K562 (cell line): ENCODE data around the gene HINT3. TPM values are rescaled to one million over a fixed set of nuclear protein-coding genes. Genes with fewer than 3 reads are reported as not detected.

Experiments
- ARID4B ChIP-seq: sonication (generic); formaldehyde crosslinking; IDR thresholded peaks from 2 replicates; pipeline ENCODE4 v1.8.0; 2022; ENCODE audit warnings: mild to moderate bottlenecking, missing genetic modification reagents
- ASH1L ChIP-seq: fragments of 450-650 bp; IDR thresholded peaks from 2 replicates; pipeline ENCODE4 v1.6.1; 2018; ENCODE audit warnings: borderline replicate concordance, mild to moderate bottlenecking, low read depth; ENCODE audit not compliant: partially characterized antibody
- BDP1 ChIP-seq: IDR thresholded peaks from 3 replicates; pipeline ENCODE4 v1.6.1; 2011; ENCODE audit not compliant: insufficient read length, insufficient read depth
- CBFA2T2 ChIP-seq: fragments of 450-650 bp; conservative IDR thresholded peaks from 2 replicates; pipeline ENCODE4 v1.6.1; 2017; ENCODE audit warnings: mild to moderate bottlenecking
- CREB1 ChIP-seq, 2 experiments: sonication (generic) in 1 of 2; formaldehyde crosslinking in 1 of 2; IDR thresholded peaks; 2 replicates each; pipeline versions ENCODE4 v1.6.1 to v1.8.0; 2012 to 2022; ENCODE audit warnings: inconsistent platforms in 1 of 2, mild to moderate bottlenecking in 1 of 2, missing genetic modification reagents in 1 of 2, moderate library complexity in 1 of 2
- CREM ChIP-seq: IDR thresholded peaks from 2 replicates; pipeline ENCODE4 v1.6.1; 2014; ENCODE audit warnings: antibody characterized with exemption, low read depth
- MCM2 ChIP-seq: fragments of 450-650 bp; IDR thresholded peaks from 2 replicates; pipeline ENCODE4 v1.6.1; 2017; ENCODE audit warnings: low read depth, mild to moderate bottlenecking
- MCM5 ChIP-seq: fragments of 450-650 bp; IDR thresholded peaks from 2 replicates; pipeline ENCODE4 v1.6.1; 2016; ENCODE audit warnings: low read depth
- MIER1 ChIP-seq: fragments of 450-650 bp; IDR thresholded peaks from 2 replicates; pipeline ENCODE4 v1.6.1; 2016; ENCODE audit warnings: antibody characterized with exemption, mild to moderate bottlenecking, low read depth
- NFRKB ChIP-seq: fragments of 450-650 bp; IDR thresholded peaks from 2 replicates; pipeline ENCODE4 v1.6.1; 2016; ENCODE audit warnings: low read depth
- RFX1 ChIP-seq: fragments of 450-650 bp; IDR thresholded peaks from 2 replicates; pipeline ENCODE4 v1.6.1; 2016; ENCODE audit warnings: mild to moderate bottlenecking, moderate library complexity
- SMAD4 ChIP-seq: fragments of 250-450 bp; sonication (Bioruptor Pico); conservative IDR thresholded peaks from 2 replicates; pipeline ENCODE4 v1.8.0; 2021; ENCODE audit warnings: inconsistent platforms, mild to moderate bottlenecking, moderate library complexity
- SMARCB1 ChIP-seq: IDR thresholded peaks from 2 replicates; pipeline ENCODE4 v1.6.1; 2011; ENCODE audit warnings: improper control_type of control experiment, low read depth; ENCODE audit not compliant: insufficient read length
- SMC3 ChIP-seq: conservative IDR thresholded peaks from 2 replicates; pipeline ENCODE4 v1.6.1; 2011; ENCODE audit warnings: low read depth, low read length, improper control_type of control experiment; ENCODE audit not compliant: insufficient read depth
- TAF1 ChIP-seq: IDR thresholded peaks from 2 replicates; pipeline ENCODE4 v1.6.1; 2011; ENCODE audit warnings: mild to moderate bottlenecking, low read length, moderate library complexity; ENCODE audit not compliant: insufficient read depth, control insufficient read depth, severe bottlenecking; ENCODE audit errors: extremely low read depth
- ZNF354B ChIP-seq: fragments of 250-450 bp; sonication (Bioruptor Pico); IDR thresholded peaks from 2 replicates; pipeline ENCODE4 v1.4.0; 2020
- ZNF592 ChIP-seq: fragments of 450-650 bp; IDR thresholded peaks from 2 replicates; pipeline ENCODE4 v1.6.1; 2017; ENCODE audit warnings: antibody characterized with exemption, mild to moderate bottlenecking
- ZNF75A ChIP-seq: fragments of 450-650 bp; formaldehyde crosslinking; IDR thresholded peaks from 2 replicates; pipeline ENCODE4 v1.4.0; 2020; ENCODE audit warnings: mild to moderate bottlenecking
- ZNF780A ChIP-seq: fragments of 250-450 bp; sonication (Bioruptor Pico); IDR thresholded peaks from 2 replicates; pipeline ENCODE4 v1.5.0; 2021; ENCODE audit warnings: mild to moderate bottlenecking
- polyA plus RNA-seq, 8 experiments: library from polyadenylated mRNA; depleted of rRNA in 4 of 8; stranded (reverse) in 5 of 8; unstranded in 3 of 8; fragments of >200 nt; fragmentation: Nextera tagmentation in 2 of 8; fragmentation: Illumina TruSeq in 1 of 8; extraction: Ambion mirVana in 2 of 8; extraction: Trizol in 1 of 8; gene quantifications; 2 replicates each; pipeline versions ENCODE4 v1.2.1 to v1.2.3, GENCODE V29; 2011 to 2014; ENCODE audit warnings: inconsistent platforms in 1 of 8, missing spikeins in 1 of 8
- total RNA-seq, 7 experiments: library from RNA; depleted of rRNA in 6 of 7; stranded (reverse); fragments of >200 nt in 6 of 7; fragmentation: Illumina TruSeq in 2 of 7; extraction: Trizol in 2 of 7; gene quantifications; 2 replicates each; pipeline versions ENCODE4 v1.2.1 to v1.2.3, GENCODE V29; 2011 to 2021; ENCODE audit warnings: low replicate concordance in 1 of 7

Gene HINT3
- total and polyA plus RNA-seq, 9 of the 15 experiments (the other 6 are each of a cell fraction or from before 2014, with no cell fraction given), result 1.4 to 16.6 (median 10.8) TPM

- TF ChIP-seq ARID4B (peak; percentile 89), SMAD4 (CRISPR knock-in tag) (peak; percentile 93), RFX1 (no peak), ZNF75A (CRISPR knock-in tag) (no peak), TAF1 (peak; percentile 82), SMC3 (peak; percentile 94), ASH1L (no peak), MCM5 (no peak), MCM2 (no peak), SMARCB1 (no peak), BDP1 (no peak), CREM (peak; percentile 99), CREB1 (IDR thresholded peaks at IDR 0.05) (peak; percentile 99), CREB1 (CRISPR knock-in tag; IDR thresholded peaks at IDR 0.05) (peak; percentile 98), NFRKB (peak; percentile 84), ZNF592 (peak; percentile 91), ZNF780A (CRISPR knock-in tag) (no peak), ZNF354B (CRISPR knock-in tag) (no peak), MIER1 (no peak), CBFA2T2 (no peak)
Observed at GRCh38 chr6:125956506-125957390, at the start of gene HINT3 (continued).
